Activated naive CD4-positive, alpha-beta T cell treated with anti-CD3 and anti-CD28 coated beads, Interleukin-2, amount 50 U/mL, for 24 hours (primary cell): ENCODE results near the gene ZNRF2.

Experiments
- H3K27ac Mint-ChIP-seq: one replicate; pipeline ENCODE4 v1.8.0; 2021; ENCODE audit warnings: mild to moderate bottlenecking, mixed read lengths
- H3K27me3 Mint-ChIP-seq: one replicate; pipeline ENCODE4 v1.8.0; 2021; ENCODE audit warnings: mixed read lengths
- H3K36me3 Mint-ChIP-seq: one replicate; pipeline ENCODE4 v1.8.0; 2021; ENCODE audit warnings: mixed read lengths
- H3K4me1 Mint-ChIP-seq: one replicate; pipeline ENCODE4 v1.8.0; 2021; ENCODE audit warnings: mixed read lengths
- H3K4me3 Mint-ChIP-seq: one replicate; pipeline ENCODE4 v1.8.0; 2021; ENCODE audit warnings: mild to moderate bottlenecking, mixed read lengths
- H3K9me3 Mint-ChIP-seq: one replicate; pipeline ENCODE4 v1.8.0; 2021; ENCODE audit warnings: mixed read lengths

The ZNRF2 gene

GRCh38 chr7:30411897-30412296 is 127.5 kb downstream of the ZNRF2 start:
- Mint-ChIP-seq H3K9me3 (no peaks in the 10 kb centered on the region), H3K27ac (no peak overlapping the region), H3K4me3 (no peak overlapping the region), H3K27me3 (no peaks in the 10 kb centered on the region), H3K36me3 (peaks cover 3% of the 10 kb centered on the region), H3K4me1 (no peaks in the 10 kb centered on the region)

DNA sequence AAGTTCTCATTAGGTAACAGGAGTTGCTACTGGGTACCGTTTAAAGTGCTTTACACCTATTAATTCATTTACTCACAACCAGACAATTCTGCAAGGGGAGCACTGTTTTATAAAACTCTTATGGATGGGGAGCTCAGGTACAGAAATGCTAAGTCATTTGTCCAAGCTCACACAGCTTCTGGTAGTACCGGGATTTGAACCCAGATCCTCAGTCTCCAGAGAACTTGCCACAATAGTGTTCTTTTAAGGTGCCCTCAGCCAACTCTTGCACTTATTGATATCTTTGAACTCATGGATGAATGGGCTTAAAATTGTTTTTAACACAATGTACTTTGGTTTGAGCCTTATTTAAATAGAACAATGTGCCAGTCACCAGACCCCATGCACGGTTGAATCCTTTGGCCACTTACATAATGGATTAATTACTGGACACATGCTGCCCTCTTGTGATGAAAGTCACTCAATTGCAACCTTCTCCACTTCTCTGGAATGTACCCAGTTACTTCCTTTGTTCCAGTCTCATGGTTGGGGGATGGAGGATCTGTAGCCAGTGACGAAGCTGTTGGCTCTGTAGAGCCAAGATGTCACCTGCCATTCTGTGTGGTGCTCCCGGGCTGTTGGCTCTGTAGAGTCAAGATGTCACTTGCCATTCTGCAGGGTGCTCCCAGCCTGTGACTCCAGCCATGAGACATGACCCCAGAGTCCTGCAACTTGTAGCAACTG is 128.5 kb downstream of the ZNRF2 start:
- peaks cover 3% of the 10 kb centered on the region for H3K36me3 Mint-ChIP-seq
- no peaks in the 10 kb centered on the region for H3K9me3 Mint-ChIP-seq
- no peaks in the 10 kb centered on the region for H3K4me1 Mint-ChIP-seq
- no peak overlapping the region for H3K4me3 Mint-ChIP-seq
- H3K27ac Mint-ChIP-seq = no peak overlapping the region
- H3K27me3 Mint-ChIP-seq = no peaks in the 10 kb centered on the region

DNA sequence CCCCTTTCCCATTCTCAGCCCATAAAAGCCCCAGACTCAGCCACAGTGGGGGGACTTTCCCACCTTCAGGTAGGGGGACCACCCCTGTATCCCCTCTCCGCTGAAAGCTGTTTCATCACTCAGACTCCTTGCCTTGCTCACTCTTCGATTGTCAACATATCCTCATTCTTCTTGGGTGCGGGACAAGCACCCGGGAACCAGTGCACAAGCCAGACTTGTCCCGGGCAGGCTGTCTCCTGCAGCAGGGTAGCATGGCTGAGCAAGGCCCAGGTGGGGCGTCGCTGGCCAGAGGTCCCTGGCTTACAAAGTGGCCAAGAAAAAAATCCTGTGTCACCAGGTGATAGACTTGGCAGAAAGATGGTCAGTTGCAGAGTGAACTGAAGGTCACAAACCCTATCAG is 129.5 kb downstream of the ZNRF2 start:
- Mint-ChIP-seq H3K4me3 (no peak overlapping the region), H3K27ac (no peak overlapping the region), H3K27me3 (no peaks in the 10 kb centered on the region), H3K4me1 (no peaks in the 10 kb centered on the region), H3K36me3 (no peaks in the 10 kb centered on the region), H3K9me3 (no peaks in the 10 kb centered on the region)
